ENCODE results near the gene DPAGT1.
"Not testable (repeated sequence)": the region's sequence is repeated elsewhere in the genome, so short reads cannot be mapped to it uniquely, and the experiment has no call there.

DPAGT1 gene

GRCh38 chr11:119112314-119113020, 10.8 kb upstream of the DPAGT1 start:
- peaks cover 31% of the 10 kb centered on the region for H3K36me3 ChIP-seq (ENCODE audit: control insufficient read depth, insufficient read depth, low read length)
- no peak overlapping the region for H3K27ac ChIP-seq (ENCODE audit: low read depth, low read length)
- H3K27me3 ChIP-seq (ENCODE audit: control insufficient read depth, insufficient read depth, low read length), result no peaks in the 10 kb centered on the region
- no peak overlapping the region for H3K4me3 ChIP-seq (ENCODE audit: low read length)
- no peak overlapping the region for H3K9ac ChIP-seq (ENCODE audit: low read length)
- peaks cover 6% of the 10 kb centered on the region for H3K4me1 ChIP-seq (ENCODE audit: control insufficient read depth, insufficient read depth, low read length)

GRCh38 chr11:119111361-119111925, 9.8 kb upstream of the DPAGT1 start:
- peaks cover 9% of the 10 kb centered on the region for H3K4me1 ChIP-seq (ENCODE audit: control insufficient read depth, insufficient read depth, low read length)
- H3K27me3 ChIP-seq (ENCODE audit: control insufficient read depth, insufficient read depth, low read length), result no peaks in the 10 kb centered on the region
- no peak overlapping the region for H3K27ac ChIP-seq (ENCODE audit: low read depth, low read length)
- H3K9ac ChIP-seq (ENCODE audit: low read length), result no peak overlapping the region
- H3K36me3 ChIP-seq (ENCODE audit: control insufficient read depth, insufficient read depth, low read length), result peaks cover 30% of the 10 kb centered on the region
- H3K4me3 ChIP-seq (ENCODE audit: low read length), result no peak overlapping the region

GRCh38 chr11:119110439-119110838, 8.8 kb upstream of the DPAGT1 start:
- Histone ChIP-seq H3K36me3 (ENCODE audit: control insufficient read depth, insufficient read depth, low read length) (peaks cover 26% of the 10 kb centered on the region), H3K4me3 (ENCODE audit: low read length) (no peak overlapping the region), H3K4me1 (ENCODE audit: control insufficient read depth, insufficient read depth, low read length) (peaks cover 14% of the 10 kb centered on the region), H3K27me3 (ENCODE audit: control insufficient read depth, insufficient read depth, low read length) (no peaks in the 10 kb centered on the region), H3K9ac (ENCODE audit: low read length) (no peak overlapping the region), H3K27ac (ENCODE audit: low read depth, low read length) (no peak overlapping the region)

- H3K9ac ChIP-seq (ENCODE audit: low read length), result no peak overlapping the region
Observed at GRCh38 chr11:119109843-119110242, 8.2 kb upstream of the DPAGT1 start.

GRCh38 chr11:119108857-119109221, 7.2 kb upstream of the DPAGT1 start:
- Histone ChIP-seq H3K4me1 (ENCODE audit: control insufficient read depth, insufficient read depth, low read length) (peaks cover 14% of the 10 kb centered on the region), H3K27me3 (ENCODE audit: control insufficient read depth, insufficient read depth, low read length) (no peaks in the 10 kb centered on the region), H3K9ac (ENCODE audit: low read length) (no peak overlapping the region), H3K36me3 (ENCODE audit: control insufficient read depth, insufficient read depth, low read length) (peaks cover 21% of the 10 kb centered on the region), H3K27ac (ENCODE audit: low read depth, low read length) (no peak overlapping the region), H3K4me3 (ENCODE audit: low read length) (peak overlapping the region; percentile 89)

More at GRCh38 chr11:119109843-119110242, 8.2 kb upstream of the DPAGT1 start:
- Histone ChIP-seq H3K27ac (ENCODE audit: low read depth, low read length) (no peak overlapping the region), H3K36me3 (ENCODE audit: control insufficient read depth, insufficient read depth, low read length) (peaks cover 26% of the 10 kb centered on the region), H3K27me3 (ENCODE audit: control insufficient read depth, insufficient read depth, low read length) (no peaks in the 10 kb centered on the region), H3K4me3 (ENCODE audit: low read length) (no peak overlapping the region), H3K4me1 (ENCODE audit: control insufficient read depth, insufficient read depth, low read length) (peaks cover 14% of the 10 kb centered on the region)

GRCh38 chr11:119108146-119108856, 6.6 kb upstream of the DPAGT1 start:
- Histone ChIP-seq H3K4me1 (ENCODE audit: control insufficient read depth, insufficient read depth, low read length) (peaks cover 14% of the 10 kb centered on the region), H3K4me3 (ENCODE audit: low read length) (peak overlapping the region; percentile 89), H3K27me3 (ENCODE audit: control insufficient read depth, insufficient read depth, low read length) (no peaks in the 10 kb centered on the region), H3K36me3 (ENCODE audit: control insufficient read depth, insufficient read depth, low read length) (peaks cover 16% of the 10 kb centered on the region), H3K9ac (ENCODE audit: low read length) (peak overlapping the region; percentile 86), H3K27ac (ENCODE audit: low read depth, low read length) (peak overlapping the region; percentile 73)

GRCh38 chr11:119107538-119108145, 6.0 kb upstream of the DPAGT1 start:
- peak overlapping the region; percentile 86 for H3K9ac ChIP-seq (ENCODE audit: low read length)
- H3K27ac ChIP-seq (ENCODE audit: low read depth, low read length), result peak overlapping the region; percentile 73
- peak overlapping the region; percentile 89 for H3K4me3 ChIP-seq (ENCODE audit: low read length)
- H3K36me3 ChIP-seq (ENCODE audit: control insufficient read depth, insufficient read depth, low read length), result peaks cover 13% of the 10 kb centered on the region
- H3K27me3 ChIP-seq (ENCODE audit: control insufficient read depth, insufficient read depth, low read length), result no peaks in the 10 kb centered on the region
- peaks cover 18% of the 10 kb centered on the region for H3K4me1 ChIP-seq (ENCODE audit: control insufficient read depth, insufficient read depth, low read length)

GRCh38 chr11:119106564-119107537, 5.2 kb upstream of the DPAGT1 start, which contains the start of gene C2CD2L:
Gene C2CD2L, plus strand, starts transcription at chr11:119107344. Its CDS starts 398 bp downstream, at chr11:119107742.
- Histone ChIP-seq H3K27me3 (ENCODE audit: control insufficient read depth, insufficient read depth, low read length) (no peaks in the 10 kb centered on the region), H3K4me3 (ENCODE audit: low read length) (peak within 1 kb of the TSS; percentile 89), H3K27ac (ENCODE audit: low read depth, low read length) (peak within 1 kb of the TSS; percentile 73), H3K36me3 (ENCODE audit: control insufficient read depth, insufficient read depth, low read length) (peaks cover 11% of the 10 kb centered on the region), H3K9ac (ENCODE audit: low read length) (peak within 1 kb of the TSS; percentile 86), H3K4me1 (ENCODE audit: control insufficient read depth, insufficient read depth, low read length) (peaks cover 18% of the 10 kb centered on the region)

- H3K27me3 ChIP-seq (ENCODE audit: control insufficient read depth, insufficient read depth, low read length), result no peaks in the 10 kb centered on the region
- H3K36me3 ChIP-seq (ENCODE audit: control insufficient read depth, insufficient read depth, low read length), result no peaks in the 10 kb centered on the region
- peaks cover 28% of the 10 kb centered on the region for H3K4me1 ChIP-seq (ENCODE audit: control insufficient read depth, insufficient read depth, low read length)
- no peak overlapping the region for H3K27ac ChIP-seq (ENCODE audit: low read depth, low read length)
- H3K9ac ChIP-seq (ENCODE audit: low read length), result no peak overlapping the region
- no peak overlapping the region for H3K4me3 ChIP-seq (ENCODE audit: low read length)
Observed at GRCh38 chr11:119103793-119104192, 2.1 kb upstream of the DPAGT1 start.

- not testable (repeated sequence) for H3K27me3 ChIP-seq (ENCODE audit: control insufficient read depth, insufficient read depth, low read length); H3K36me3 ChIP-seq (ENCODE audit: control insufficient read depth, insufficient read depth, low read length); H3K9ac ChIP-seq (ENCODE audit: low read length)
- Histone ChIP-seq H3K4me3 (ENCODE audit: low read length) (peak overlapping the region; percentile 89), H3K27ac (ENCODE audit: low read depth, low read length) (peak overlapping the region; percentile 97), H3K4me1 (ENCODE audit: control insufficient read depth, insufficient read depth, low read length) (peaks cover 23% of the 10 kb centered on the region)
Observed at GRCh38 chr11:119103161-119103664, 1.6 kb upstream of the DPAGT1 start.

GRCh38 chr11:119100994-119101758, 477 bp downstream of the DPAGT1 start:
- Histone ChIP-seq H3K9ac (ENCODE audit: low read length) (peak overlapping the region; percentile 85), H3K4me1 (ENCODE audit: control insufficient read depth, insufficient read depth, low read length) (peaks cover 17% of the 10 kb centered on the region), H3K36me3 (ENCODE audit: control insufficient read depth, insufficient read depth, low read length) (peaks cover 13% of the 10 kb centered on the region), H3K27me3 (ENCODE audit: control insufficient read depth, insufficient read depth, low read length) (no peaks in the 10 kb centered on the region), H3K4me3 (ENCODE audit: low read length) (peak overlapping the region; percentile 89), H3K27ac (ENCODE audit: low read depth, low read length) (peak overlapping the region; percentile 97)
